Nephron (organoid): ENCODE results near the gene PIK3IP1.
"Not testable (repeated sequence)": the region's sequence is repeated elsewhere in the genome, so short reads cannot be mapped to it uniquely, and the experiment has no call there.

ENCODE experiments used
- H3K27ac Mint-ChIP-seq, 3 experiments: 2 replicates each; pipeline ENCODE4 v1.8.0; 2020; ENCODE audit warnings: mixed read lengths in 3 of 3, mild to moderate bottlenecking in 2 of 3, moderate library complexity in 1 of 3
- H3K27me3 Mint-ChIP-seq: 2 replicates; pipeline ENCODE4 v1.8.0; 2021; ENCODE audit warnings: low read depth, mild to moderate bottlenecking, moderate library complexity, mixed read lengths
- H3K36me3 Mint-ChIP-seq: 2 replicates; pipeline ENCODE4 v1.8.0; 2020; ENCODE audit warnings: low read depth, mixed read lengths
- H3K4me1 Mint-ChIP-seq: 2 replicates; pipeline ENCODE4 v1.8.0; 2020; ENCODE audit warnings: mixed read lengths
- H3K4me3 Mint-ChIP-seq, 3 experiments: 2 replicates each; pipeline ENCODE4 v1.8.0; 2020; ENCODE audit warnings: mild to moderate bottlenecking in 3 of 3, mixed read lengths in 3 of 3, moderate library complexity in 2 of 3
- H3K9me3 Mint-ChIP-seq: 2 replicates; pipeline ENCODE4 v1.8.0; 2020; ENCODE audit warnings: mixed read lengths
- CTCF ChIP-seq, 3 experiments: fragments of 200-600 bp; sonication (generic); IDR thresholded peaks; one replicate each; pipeline ENCODE4 v1.5.0; 2021; ENCODE audit warnings: antibody characterized with exemption in 3 of 3; ENCODE audit not compliant: unreplicated experiment in 3 of 3

Gene PIK3IP1

GRCh38 chr22:31247726-31248125 lies 44.6 kb downstream of the PIK3IP1 start:
- peak overlapping the region; percentile 86 to 95 (median 95) for H3K27ac Mint-ChIP-seq
- no peak for TF ChIP-seq CTCF (IDR thresholded peaks at IDR 0.05; ENCODE audit: unreplicated experiment in 3 of 3)
- H3K9me3 Mint-ChIP-seq = no peaks in the 10 kb centered on the region
- H3K36me3 Mint-ChIP-seq = no peaks in the 10 kb centered on the region
- peaks cover 68% of the 10 kb centered on the region for H3K4me1 Mint-ChIP-seq
- peak overlapping the region; percentile 89 to 93 (median 92) for H3K4me3 Mint-ChIP-seq
- no peaks in the 10 kb centered on the region for H3K27me3 Mint-ChIP-seq

- Mint-ChIP-seq H3K27me3 (no peaks in the 10 kb centered on the region), H3K9me3 (no peaks in the 10 kb centered on the region), H3K36me3 (no peaks in the 10 kb centered on the region), H3K27ac (peak overlapping the region; percentile 45 to 80 (median 50)), H3K4me1 (peaks cover 73% of the 10 kb centered on the region), H3K4me3 (peak overlapping the region; percentile 59 to 78 (median 60))
- TF ChIP-seq CTCF (IDR thresholded peaks at IDR 0.05; ENCODE audit: unreplicated experiment in 3 of 3) = no peak
Measured at GRCh38 chr22:31246687-31247086, 45.6 kb downstream of the PIK3IP1 start.

- H3K9me3 Mint-ChIP-seq, H3K4me3 Mint-ChIP-seq, H3K36me3 Mint-ChIP-seq, H3K27me3 Mint-ChIP-seq, H3K27ac Mint-ChIP-seq: not testable (repeated sequence)
- H3K4me1 Mint-ChIP-seq = peaks cover 70% of the 10 kb centered on the region
Measured at GRCh38 chr22:31245998-31246397, 46.3 kb downstream of the PIK3IP1 start.

- Mint-ChIP-seq H3K4me3 (peak overlapping the region in 1 of 3 experiments; percentile 13), H3K4me1 (peaks cover 60% of the 10 kb centered on the region), H3K9me3 (no peaks in the 10 kb centered on the region), H3K27ac (peak overlapping the region; percentile 41 to 98 (median 96)), H3K36me3 (no peaks in the 10 kb centered on the region), H3K27me3 (peaks cover 4% of the 10 kb centered on the region)
- no peak for TF ChIP-seq CTCF (IDR thresholded peaks at IDR 0.05; ENCODE audit: unreplicated experiment in 3 of 3)
Measured at GRCh38 chr22:31244943-31245451, 47.3 kb downstream of the PIK3IP1 start.

- peaks cover 4% of the 10 kb centered on the region for H3K27me3 Mint-ChIP-seq
- peaks cover 4% of the 10 kb centered on the region for H3K36me3 Mint-ChIP-seq
- no peaks in the 10 kb centered on the region for H3K9me3 Mint-ChIP-seq
- peak overlapping the region; percentile 94 to 98 (median 96) for H3K27ac Mint-ChIP-seq
- peak overlapping the region in 2 of 3 experiments; percentile 13 to 61 for H3K4me3 Mint-ChIP-seq
- H3K4me1 Mint-ChIP-seq = peaks cover 52% of the 10 kb centered on the region
- no peak for TF ChIP-seq CTCF (IDR thresholded peaks at IDR 0.05; ENCODE audit: unreplicated experiment in 3 of 3)
Measured at GRCh38 chr22:31244046-31244942, 48.0 kb downstream of the PIK3IP1 start.

GRCh38 chr22:31243339-31244045 lies 48.8 kb downstream of the PIK3IP1 start:
- no peaks in the 10 kb centered on the region for H3K9me3 Mint-ChIP-seq
- H3K27me3 Mint-ChIP-seq = peaks cover 4% of the 10 kb centered on the region
- H3K27ac Mint-ChIP-seq = peak overlapping the region; percentile 94 to 98 (median 96)
- peak overlapping the region in 2 of 3 experiments; percentile 13 to 61 for H3K4me3 Mint-ChIP-seq
- H3K36me3 Mint-ChIP-seq = peaks cover 4% of the 10 kb centered on the region
- no peak for TF ChIP-seq CTCF (IDR thresholded peaks at IDR 0.05; ENCODE audit: unreplicated experiment in 3 of 3)
- peaks cover 45% of the 10 kb centered on the region for H3K4me1 Mint-ChIP-seq
